ENCODE results near the gene OTOGL.

Gene OTOGL

DNA sequence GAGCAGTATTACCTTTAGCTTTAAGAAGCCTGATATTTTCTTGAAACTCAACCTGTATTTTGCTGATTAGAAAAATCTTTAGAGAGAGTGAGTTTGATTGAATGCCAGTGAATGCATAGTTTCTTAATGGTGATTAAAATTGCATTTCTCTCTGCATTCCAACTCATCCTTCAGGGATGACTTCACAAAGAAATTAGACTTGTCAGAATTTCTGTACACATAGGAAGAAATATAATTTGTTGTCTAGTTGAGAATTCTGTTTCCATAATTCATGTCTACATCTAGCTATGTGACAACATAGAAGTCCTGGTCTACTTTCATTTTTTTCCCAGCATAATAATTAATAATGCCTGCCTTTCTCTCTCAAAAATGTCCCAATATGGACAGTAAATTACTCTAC lies 136.6 kb downstream of the OTOGL start:
- TF ChIP-seq, protein P1, sequence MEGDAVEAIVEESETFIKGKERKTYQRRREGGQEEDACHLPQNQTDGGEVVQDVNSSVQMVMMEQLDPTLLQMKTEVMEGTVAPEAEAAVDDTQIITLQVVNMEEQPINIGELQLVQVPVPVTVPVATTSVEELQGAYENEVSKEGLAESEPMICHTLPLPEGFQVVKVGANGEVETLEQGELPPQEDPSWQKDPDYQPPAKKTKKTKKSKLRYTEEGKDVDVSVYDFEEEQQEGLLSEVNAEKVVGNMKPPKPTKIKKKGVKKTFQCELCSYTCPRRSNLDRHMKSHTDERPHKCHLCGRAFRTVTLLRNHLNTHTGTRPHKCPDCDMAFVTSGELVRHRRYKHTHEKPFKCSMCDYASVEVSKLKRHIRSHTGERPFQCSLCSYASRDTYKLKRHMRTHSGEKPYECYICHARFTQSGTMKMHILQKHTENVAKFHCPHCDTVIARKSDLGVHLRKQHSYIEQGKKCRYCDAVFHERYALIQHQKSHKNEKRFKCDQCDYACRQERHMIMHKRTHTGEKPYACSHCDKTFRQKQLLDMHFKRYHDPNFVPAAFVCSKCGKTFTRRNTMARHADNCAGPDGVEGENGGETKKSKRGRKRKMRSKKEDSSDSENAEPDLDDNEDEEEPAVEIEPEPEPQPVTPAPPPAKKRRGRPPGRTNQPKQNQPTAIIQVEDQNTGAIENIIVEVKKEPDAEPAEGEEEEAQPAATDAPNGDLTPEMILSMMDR (conservative IDR thresholded peaks at IDR 0.05; ENCODE audit: low read length), result no peak
- no peak for TF ChIP-seq EZH2phosphoT487 (IDR thresholded peaks at IDR 0.05; ENCODE audit: borderline replicate concordance)
- 0 out of 2 replicates have a peak, but pooled peaks cover 4% of the 10 kb centered on the region for H3K9me3 ChIP-seq (ENCODE audit: insufficient read depth, low read depth, low read length)

DNA sequence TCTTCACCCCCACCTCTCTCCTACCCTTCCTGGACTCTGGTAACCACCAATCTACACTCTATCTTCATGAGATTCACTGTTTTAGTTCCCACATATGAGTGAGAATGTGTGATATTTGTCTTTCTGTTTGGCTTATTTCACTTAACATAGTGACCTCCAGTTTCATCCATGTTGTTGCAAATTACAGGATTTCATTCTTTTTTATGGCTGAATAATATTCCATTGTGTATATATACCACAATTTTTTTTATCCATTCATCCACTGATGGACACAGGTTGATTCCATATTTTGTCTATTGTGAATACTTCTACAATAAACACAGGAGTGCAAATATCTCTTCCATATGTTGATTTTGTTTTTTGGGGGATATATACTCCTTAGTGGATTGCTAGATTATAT lies 140.5 kb downstream of the OTOGL start:
- H3K9me3 ChIP-seq (ENCODE audit: insufficient read depth, low read depth, low read length), result 0 out of 2 replicates have a peak, but pooled peaks cover 4% of the 10 kb centered on the region
- no peaks in the 10 kb centered on the region for H3K36me3 ChIP-seq (ENCODE audit: insufficient read depth, low read length)
- H3K4me3 ChIP-seq (ENCODE audit: low read length, poor library complexity, severe bottlenecking), result no peak overlapping the region
- no peak overlapping the region for H2AFZ ChIP-seq (ENCODE audit: low read length)
- no peak overlapping the region for H3K4me2 ChIP-seq (ENCODE audit: low read depth, low read length, poor library complexity, severe bottlenecking)
- no peak overlapping the region for H3K9ac ChIP-seq (ENCODE audit: low read depth, low read length, poor library complexity, severe bottlenecking)
- no peaks in the 10 kb centered on the region for H3K4me1 ChIP-seq (ENCODE audit: insufficient read depth, low read length, poor library complexity, severe bottlenecking)
- no peaks in the 10 kb centered on the region for H3K79me2 ChIP-seq (ENCODE audit: insufficient read depth, low read length)
- TF ChIP-seq, protein P1 (conservative IDR thresholded peaks at IDR 0.05; ENCODE audit: low read length), result no peak
- TF ChIP-seq EZH2phosphoT487 (IDR thresholded peaks at IDR 0.05; ENCODE audit: borderline replicate concordance), result no peak
- H3K27me3 ChIP-seq (ENCODE audit: insufficient read depth, low read length, poor library complexity, severe bottlenecking), result no peaks in the 10 kb centered on the region
- H3F3A ChIP-seq (ENCODE audit: low read depth), result no peaks in the 10 kb centered on the region
- H3K9me2 ChIP-seq (replicated peaks; ENCODE audit: low read depth, low read length), result no peaks in the 10 kb centered on the region
- H4K20me1 ChIP-seq (ENCODE audit: insufficient read depth, low read length, poor library complexity, severe bottlenecking), result no peaks in the 10 kb centered on the region

More for the DNA sequence above, 136.6 kb downstream of the OTOGL start:
- Histone ChIP-seq H3K27me3 (ENCODE audit: insufficient read depth, low read length, poor library complexity, severe bottlenecking) (no peaks in the 10 kb centered on the region), H3K9ac (ENCODE audit: low read depth, low read length, poor library complexity, severe bottlenecking) (no peak overlapping the region), H3K36me3 (ENCODE audit: insufficient read depth, low read length) (no peaks in the 10 kb centered on the region), H3K9me2 (replicated peaks; ENCODE audit: low read depth, low read length) (no peaks in the 10 kb centered on the region), H3K4me2 (ENCODE audit: low read depth, low read length, poor library complexity, severe bottlenecking) (no peak overlapping the region), H2AFZ (ENCODE audit: low read length) (no peak overlapping the region), H3K79me2 (ENCODE audit: insufficient read depth, low read length) (no peaks in the 10 kb centered on the region), H3F3A (ENCODE audit: low read depth) (no peaks in the 10 kb centered on the region), H3K4me1 (ENCODE audit: insufficient read depth, low read length, poor library complexity, severe bottlenecking) (no peaks in the 10 kb centered on the region), H3K4me3 (ENCODE audit: low read length, poor library complexity, severe bottlenecking) (no peak overlapping the region), H4K20me1 (ENCODE audit: insufficient read depth, low read length, poor library complexity, severe bottlenecking) (no peaks in the 10 kb centered on the region)

DNA sequence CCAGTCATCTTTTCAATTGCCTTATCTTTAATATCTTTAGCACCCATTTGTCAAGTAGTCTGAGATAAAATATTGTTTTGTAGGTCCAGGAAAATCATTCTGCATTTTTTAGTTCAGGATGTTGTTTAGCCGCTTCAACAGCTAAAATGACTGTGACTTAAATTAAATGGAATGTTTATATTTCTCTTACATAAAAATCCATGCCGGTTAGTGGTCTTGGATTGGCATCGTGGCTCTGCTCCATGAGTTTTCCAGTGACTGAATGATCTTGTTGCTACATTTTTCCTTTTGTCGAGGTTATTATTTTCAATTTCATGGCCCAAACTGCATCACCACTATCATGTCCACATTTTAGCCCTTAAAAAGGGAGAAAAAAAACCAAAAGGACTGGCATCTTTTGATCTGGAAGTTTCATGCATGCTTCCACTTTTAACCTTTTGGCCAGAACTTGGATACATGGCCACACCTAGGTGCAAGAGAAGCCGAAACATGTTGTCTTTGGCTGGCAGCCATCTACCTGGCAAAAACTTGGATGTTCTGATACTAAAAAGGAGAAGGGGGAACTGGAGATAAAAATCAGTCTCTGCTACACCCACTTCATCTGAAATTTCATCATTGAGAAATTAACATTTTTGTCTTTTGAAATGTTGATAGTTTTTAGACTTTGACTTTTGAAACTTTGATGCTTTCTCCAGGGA lies 142.4 kb downstream of the OTOGL start:
- TF ChIP-seq, protein P1 (conservative IDR thresholded peaks at IDR 0.05; ENCODE audit: low read length), result no peak
- TF ChIP-seq EZH2phosphoT487 (IDR thresholded peaks at IDR 0.05; ENCODE audit: borderline replicate concordance), result no peak
- H3F3A ChIP-seq (ENCODE audit: low read depth), result no peaks in the 10 kb centered on the region
- no peaks in the 10 kb centered on the region for H3K27me3 ChIP-seq (ENCODE audit: insufficient read depth, low read length, poor library complexity, severe bottlenecking)
- no peaks in the 10 kb centered on the region for H3K9me2 ChIP-seq (replicated peaks; ENCODE audit: low read depth, low read length)
- no peak overlapping the region for H3K9ac ChIP-seq (ENCODE audit: low read depth, low read length, poor library complexity, severe bottlenecking)
- H3K36me3 ChIP-seq (ENCODE audit: insufficient read depth, low read length), result no peaks in the 10 kb centered on the region
- H3K4me3 ChIP-seq (ENCODE audit: low read length, poor library complexity, severe bottlenecking), result no peak overlapping the region
- no peaks in the 10 kb centered on the region for H4K20me1 ChIP-seq (ENCODE audit: insufficient read depth, low read length, poor library complexity, severe bottlenecking)
- 0 out of 2 replicates have a peak, but pooled peaks cover 4% of the 10 kb centered on the region for H3K9me3 ChIP-seq (ENCODE audit: insufficient read depth, low read depth, low read length)
- H2AFZ ChIP-seq (ENCODE audit: low read length), result no peak overlapping the region
- no peak overlapping the region for H3K4me2 ChIP-seq (ENCODE audit: low read depth, low read length, poor library complexity, severe bottlenecking)
- no peaks in the 10 kb centered on the region for H3K79me2 ChIP-seq (ENCODE audit: insufficient read depth, low read length)
- H3K4me1 ChIP-seq (ENCODE audit: insufficient read depth, low read length, poor library complexity, severe bottlenecking), result no peaks in the 10 kb centered on the region
